ENCODE data around the gene RAB7A. TPM values are rescaled to one million over a fixed set of nuclear protein-coding genes. Genes with fewer than 3 reads are reported as not detected.

The RAB7A gene
- total and polyA plus RNA-seq, 8 donors = 43.6 to 112 (median 68.7) TPM

DNA sequence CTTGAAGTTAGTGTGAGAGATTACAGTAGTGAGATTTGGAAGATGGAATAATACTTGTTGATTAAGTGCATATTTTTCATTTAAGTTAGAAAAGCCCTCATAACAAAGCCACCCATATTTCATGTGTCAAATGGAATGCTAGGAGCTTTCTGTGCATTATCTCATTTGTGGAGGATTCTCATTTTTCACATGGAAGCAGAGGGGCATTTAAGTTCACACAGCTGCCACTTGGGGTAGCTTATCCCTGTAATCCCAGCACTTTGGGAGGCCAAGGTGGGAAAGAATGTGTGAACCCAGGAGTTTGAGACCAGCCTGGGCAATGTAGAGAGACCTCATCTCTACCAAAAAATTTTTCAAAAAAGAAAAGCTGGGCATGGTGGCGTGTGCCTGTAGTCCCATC lies 55.2 kb downstream of the RAB7A start:
- ATAC-seq (no peak), DNase-seq (no peak), FAIRE-seq (no peak)
- Histone ChIP-seq H3K27ac (no peak overlapping the region), H3K36me3 (no peaks in the 10 kb centered on the region), H3K9me3 (no peaks in the 10 kb centered on the region), H3K4me1 (peaks cover 6 to 23% (median 9%) of the 10 kb centered on the region in 3 donors), H3K27me3 (no peaks in the 10 kb centered on the region), H3K4me3 (no peak overlapping the region)
- intact Hi-C loops (cut with DNase I) = no loop called here
- TF ChIP-seq, protein P1, sequence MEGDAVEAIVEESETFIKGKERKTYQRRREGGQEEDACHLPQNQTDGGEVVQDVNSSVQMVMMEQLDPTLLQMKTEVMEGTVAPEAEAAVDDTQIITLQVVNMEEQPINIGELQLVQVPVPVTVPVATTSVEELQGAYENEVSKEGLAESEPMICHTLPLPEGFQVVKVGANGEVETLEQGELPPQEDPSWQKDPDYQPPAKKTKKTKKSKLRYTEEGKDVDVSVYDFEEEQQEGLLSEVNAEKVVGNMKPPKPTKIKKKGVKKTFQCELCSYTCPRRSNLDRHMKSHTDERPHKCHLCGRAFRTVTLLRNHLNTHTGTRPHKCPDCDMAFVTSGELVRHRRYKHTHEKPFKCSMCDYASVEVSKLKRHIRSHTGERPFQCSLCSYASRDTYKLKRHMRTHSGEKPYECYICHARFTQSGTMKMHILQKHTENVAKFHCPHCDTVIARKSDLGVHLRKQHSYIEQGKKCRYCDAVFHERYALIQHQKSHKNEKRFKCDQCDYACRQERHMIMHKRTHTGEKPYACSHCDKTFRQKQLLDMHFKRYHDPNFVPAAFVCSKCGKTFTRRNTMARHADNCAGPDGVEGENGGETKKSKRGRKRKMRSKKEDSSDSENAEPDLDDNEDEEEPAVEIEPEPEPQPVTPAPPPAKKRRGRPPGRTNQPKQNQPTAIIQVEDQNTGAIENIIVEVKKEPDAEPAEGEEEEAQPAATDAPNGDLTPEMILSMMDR (IDR thresholded peaks at IDR 0.05) = no peak
- 97 to 100% methylated on average over 1 of the region's 1 CpG for WGBS, 2 donors

DNA sequence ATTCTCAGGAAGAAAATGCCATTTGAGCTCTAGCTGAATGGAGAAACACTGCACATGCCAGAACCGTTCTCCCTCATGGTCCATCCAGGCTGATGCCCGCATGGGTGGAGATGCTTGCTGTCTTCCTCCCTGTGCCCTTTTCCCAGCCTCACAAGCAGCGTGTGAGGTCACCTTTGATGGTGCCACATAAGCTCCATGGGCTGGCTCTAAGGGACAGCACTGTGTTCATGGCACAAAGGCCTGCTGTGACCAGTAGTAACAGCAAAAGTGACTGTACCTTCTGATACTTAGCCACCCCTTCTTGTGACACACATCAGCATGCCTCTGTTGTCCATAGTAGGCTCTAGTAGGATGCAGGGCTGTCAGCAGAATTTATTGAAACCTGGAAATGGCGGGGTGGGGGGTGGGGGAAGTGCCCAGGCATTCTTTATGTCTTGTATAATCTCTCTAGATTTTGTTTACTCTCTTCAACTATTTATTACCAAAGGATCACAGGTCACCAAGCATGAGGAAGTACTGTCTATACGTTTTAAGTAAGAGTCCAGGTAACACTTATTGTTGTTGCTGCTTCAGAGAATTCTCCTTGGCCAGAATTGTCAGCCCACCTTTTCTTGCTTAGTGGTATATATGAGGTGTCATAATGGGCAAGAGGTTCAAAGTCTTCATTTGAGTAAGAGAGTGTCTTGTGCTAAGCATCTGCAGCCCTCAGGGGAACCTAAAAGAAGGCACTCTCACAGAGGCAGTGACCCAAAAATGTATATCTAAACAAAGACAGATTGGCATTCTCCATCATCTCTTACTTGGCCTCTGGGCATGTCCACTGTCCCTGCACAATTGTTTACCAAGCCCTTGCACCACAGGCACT lies 56.5 kb downstream of the RAB7A start:
- H3K36me3 ChIP-seq = no peaks in the 10 kb centered on the region
- ATAC-seq = no peak
- no peaks in the 10 kb centered on the region for H3K9me3 ChIP-seq
- FAIRE-seq = no peak
- H3K27ac ChIP-seq = no peak overlapping the region
- no peak overlapping the region for H3K4me3 ChIP-seq
- 80 to 81% methylated on average over 5 of the region's 5 CpGs for WGBS, 2 donors
- DNase-seq = no peak
- TF ChIP-seq, protein P1 (IDR thresholded peaks at IDR 0.05) = no peak
- intact Hi-C loops (cut with DNase I) = no loop called here
- H3K4me1 ChIP-seq = peaks cover 6 to 25% (median 9%) of the 10 kb centered on the region in 3 donors
- no peaks in the 10 kb centered on the region for H3K27me3 ChIP-seq

DNA sequence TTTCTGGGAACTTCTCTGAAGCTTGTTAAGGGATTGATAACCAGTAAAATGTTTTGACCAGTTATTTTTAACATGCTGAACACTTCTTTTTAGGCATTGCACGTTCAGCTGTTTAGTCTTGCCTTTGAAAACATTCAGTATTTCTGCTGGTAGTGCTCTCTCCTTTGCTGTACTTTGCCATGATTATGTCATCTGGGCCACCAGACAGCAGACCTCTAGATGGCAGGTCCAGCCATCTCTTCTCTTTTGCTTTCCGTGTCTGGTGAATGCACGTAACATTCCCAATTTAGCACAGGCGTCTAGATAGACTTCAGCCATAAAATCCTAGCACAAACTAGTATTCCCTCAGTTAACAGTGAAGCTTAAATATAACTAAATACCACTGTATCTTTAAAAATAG lies 57.8 kb downstream of the RAB7A start:
- 85 to 88% methylated on average over 4 of the region's 4 CpGs for WGBS, 2 donors
- Histone ChIP-seq H3K36me3 (no peaks in the 10 kb centered on the region), H3K9me3 (no peaks in the 10 kb centered on the region), H3K27ac (no peak overlapping the region), H3K4me3 (no peak overlapping the region), H3K27me3 (no peaks in the 10 kb centered on the region), H3K4me1 (peaks cover 2 to 24% (median 6%) of the 10 kb centered on the region in 3 donors)
- FAIRE-seq (no peak), DNase-seq (no peak), ATAC-seq (no peak)
- intact Hi-C loops (cut with DNase I) = no loop called here
- TF ChIP-seq, protein P1 (IDR thresholded peaks at IDR 0.05) = no peak

DNA sequence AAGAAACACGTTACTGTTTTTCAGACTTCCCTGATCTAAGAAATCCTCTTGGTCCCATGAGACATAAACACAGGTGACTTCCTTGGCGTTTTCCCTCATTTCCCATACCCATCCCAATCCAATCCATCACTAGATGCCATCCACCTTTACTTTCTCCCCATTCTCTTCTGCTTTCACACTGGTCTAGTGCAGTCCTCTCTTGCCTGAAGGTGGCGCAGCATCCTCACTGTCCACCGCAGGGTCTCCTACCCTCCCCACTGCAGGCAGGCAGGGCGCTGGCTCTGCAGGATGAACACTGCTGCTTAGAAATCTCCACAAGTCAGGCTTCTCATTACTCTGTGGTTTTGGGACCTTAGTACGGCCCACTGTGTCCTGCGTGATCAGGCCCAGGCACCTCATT lies 58.2 kb downstream of the RAB7A start:
- WGBS, 2 donors = 85% methylated on average over 7 of the region's 7 CpGs
- intact Hi-C loops (cut with DNase I) = no loop called here
- Histone ChIP-seq H3K27me3 (no peaks in the 10 kb centered on the region), H3K4me3 (no peak overlapping the region), H3K9me3 (no peaks in the 10 kb centered on the region), H3K27ac (no peak overlapping the region), H3K36me3 (no peaks in the 10 kb centered on the region), H3K4me1 (peaks cover 0 to 24% (median 6%) of the 10 kb centered on the region in 3 donors)
- ATAC-seq = peak in 3 of 4 donors; percentile 32 to 53 (median 43)
- TF ChIP-seq, protein P1 (IDR thresholded peaks at IDR 0.05) = no peak
- FAIRE-seq = no peak
- no peak for DNase-seq

DNA sequence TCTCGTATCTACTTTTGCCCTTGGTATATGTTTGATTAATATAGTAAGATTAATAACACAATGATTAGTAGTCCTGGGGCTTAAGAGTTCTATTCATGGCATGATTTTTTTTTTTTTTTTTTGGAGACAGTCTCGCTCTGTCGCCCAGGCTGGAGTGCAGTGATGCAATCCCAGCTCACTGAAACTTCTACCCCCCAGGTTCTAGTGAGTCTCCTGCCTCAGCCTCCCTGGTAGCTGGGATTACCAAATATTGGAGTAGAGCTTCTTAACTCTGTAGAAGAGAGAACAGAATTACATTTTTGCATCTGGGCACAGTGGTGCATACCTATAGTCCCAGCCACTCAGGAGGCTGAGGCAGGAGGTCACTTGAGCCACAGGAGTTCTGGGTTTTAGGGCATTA lies 58.9 kb downstream of the RAB7A start:
- Histone ChIP-seq H3K9me3 (no peaks in the 10 kb centered on the region), H3K4me1 (peaks cover 0 to 22% (median 6%) of the 10 kb centered on the region in 3 donors), H3K27me3 (no peaks in the 10 kb centered on the region), H3K36me3 (no peaks in the 10 kb centered on the region), H3K4me3 (no peak overlapping the region), H3K27ac (no peak overlapping the region)
- FAIRE-seq (no peak), DNase-seq (no peak), ATAC-seq (no peak)
- intact Hi-C loops (cut with DNase I) = no loop called here
- TF ChIP-seq, protein P1 (IDR thresholded peaks at IDR 0.05) = no peak
- WGBS, 2 donors = 60 to 63% methylated on average over 3 of the region's 3 CpGs

All from pancreas (tissue), 10 donors.